Natural killer cell (primary cell): ENCODE data around the gene ROBO1. TPM values are rescaled to one million over a fixed set of nuclear protein-coding genes. Genes with fewer than 3 reads are reported as not detected.

Experiments used
- ATAC-seq, 3 donors: fragments of 150-1000 bp in 2 of 3; fragments of 200-7000 bp in 1 of 3; cut with Tn5 transposase; 1 replicate in 1 of 3; 2 replicates in 2 of 3; pipeline ENCODE4 v1.10.0; 2021; ENCODE audit warnings: mild to moderate bottlenecking in 2 of 3, moderate library complexity in 2 of 3
- DNase-seq, 2 donors: peaks; one replicate each; pipeline versions ENCODE4 v3.0.0 to v3.0.0-alpha.2; 2013 to 2021; ENCODE audit warnings: mixed read lengths in 1 of 2
- H3K27ac ChIP-seq: one replicate; pipeline ENCODE4 v1.5.1; 2013; ENCODE audit warnings: mild to moderate bottlenecking, low read length
- H3K27me3 ChIP-seq: one replicate; pipeline ENCODE4 v1.6.1; 2013; ENCODE audit warnings: low read length; ENCODE audit not compliant: control insufficient read depth, insufficient read depth
- H3K36me3 ChIP-seq: one replicate; pipeline ENCODE4 v1.6.1; 2013; ENCODE audit warnings: low read length; ENCODE audit not compliant: control insufficient read depth, insufficient read depth
- H3K4me1 ChIP-seq: one replicate; pipeline ENCODE4 v1.6.1; 2013; ENCODE audit warnings: low read length; ENCODE audit not compliant: control insufficient read depth, insufficient read depth
- H3K4me3 ChIP-seq: one replicate; pipeline ENCODE4 v1.5.1; 2013; ENCODE audit warnings: low read length
- H3K9me3 ChIP-seq: one replicate; pipeline ENCODE4 v1.6.1; 2013; ENCODE audit warnings: low read length; ENCODE audit not compliant: control insufficient read depth, insufficient read depth
- H3K27ac Mint-ChIP-seq, 2 donors: one replicate each; pipeline ENCODE4 v1.8.0; 2022; ENCODE audit warnings: mild to moderate bottlenecking in 2 of 2, mixed read lengths in 2 of 2, moderate library complexity in 1 of 2
- H3K27me3 Mint-ChIP-seq, 2 donors: one replicate each; pipeline ENCODE4 v1.8.0; 2022; ENCODE audit warnings: low read depth in 2 of 2, mixed read lengths in 2 of 2
- H3K36me3 Mint-ChIP-seq: one replicate; pipeline ENCODE4 v1.8.0; 2022; ENCODE audit warnings: mixed read lengths
- H3K4me1 Mint-ChIP-seq, 2 donors: one replicate each; pipeline ENCODE4 v1.8.0; 2022; ENCODE audit warnings: mixed read lengths in 2 of 2
- H3K4me3 Mint-ChIP-seq: one replicate; pipeline ENCODE4 v1.8.0; 2022; ENCODE audit warnings: mild to moderate bottlenecking, moderate library complexity, mixed read lengths
- H3K9me3 Mint-ChIP-seq, 2 donors: one replicate each; pipeline ENCODE4 v1.8.0; 2022; ENCODE audit warnings: mixed read lengths in 2 of 2
- WGBS: methylation state at CpG from one replicate; pipeline ENCODE4 v1.1.7; 2013; ENCODE audit warnings: missing lambda C conversion rate; ENCODE audit not compliant: insufficient coverage; 5-methylcytosine and 5-hydroxymethylcytosine counted together
- intact Hi-C: fragments of 100-400 bp; cut with micrococcal nuclease; formaldehyde crosslinking; loops from one replicate; pipeline ENCODE4 v1.14.2; 2022
- total RNA-seq, 4 donors: library from RNA; stranded (reverse); fragments of 120-200 nt in 1 of 4; gene quantifications; one replicate each; pipeline versions ENCODE4 v1.2.3 to v1.2.4, GENCODE V29; 2013 to 2022
- TF ChIP-seq, protein P1 (sequence below): fragments of 200-600 bp; IDR thresholded peaks from one replicate; pipeline ENCODE4 v1.8.0; 2022; ENCODE audit warnings: antibody characterized with exemption

The ROBO1 gene
- total RNA-seq, 3 donors from 2014 or later (not counting 1 experiment from before 2014, with no cell fraction given): 0.07 TPM; not detected in 2

- no peak overlapping the region for H3K27ac Mint-ChIP-seq
- H3K4me3 ChIP-seq: no peak overlapping the region
- peaks cover 2% of the 10 kb centered on the region for H3K27me3 ChIP-seq
- TF ChIP-seq, protein P1, sequence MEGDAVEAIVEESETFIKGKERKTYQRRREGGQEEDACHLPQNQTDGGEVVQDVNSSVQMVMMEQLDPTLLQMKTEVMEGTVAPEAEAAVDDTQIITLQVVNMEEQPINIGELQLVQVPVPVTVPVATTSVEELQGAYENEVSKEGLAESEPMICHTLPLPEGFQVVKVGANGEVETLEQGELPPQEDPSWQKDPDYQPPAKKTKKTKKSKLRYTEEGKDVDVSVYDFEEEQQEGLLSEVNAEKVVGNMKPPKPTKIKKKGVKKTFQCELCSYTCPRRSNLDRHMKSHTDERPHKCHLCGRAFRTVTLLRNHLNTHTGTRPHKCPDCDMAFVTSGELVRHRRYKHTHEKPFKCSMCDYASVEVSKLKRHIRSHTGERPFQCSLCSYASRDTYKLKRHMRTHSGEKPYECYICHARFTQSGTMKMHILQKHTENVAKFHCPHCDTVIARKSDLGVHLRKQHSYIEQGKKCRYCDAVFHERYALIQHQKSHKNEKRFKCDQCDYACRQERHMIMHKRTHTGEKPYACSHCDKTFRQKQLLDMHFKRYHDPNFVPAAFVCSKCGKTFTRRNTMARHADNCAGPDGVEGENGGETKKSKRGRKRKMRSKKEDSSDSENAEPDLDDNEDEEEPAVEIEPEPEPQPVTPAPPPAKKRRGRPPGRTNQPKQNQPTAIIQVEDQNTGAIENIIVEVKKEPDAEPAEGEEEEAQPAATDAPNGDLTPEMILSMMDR: no peak
- H3K4me1 Mint-ChIP-seq: peaks cover 0 to 4% of the 10 kb centered on the region in 2 donors
- no peaks in the 10 kb centered on the region for H3K4me1 ChIP-seq
- DNase-seq (no peak), ATAC-seq (no peak)
- H3K36me3 ChIP-seq: no peaks in the 10 kb centered on the region
- intact Hi-C loops: no loop called here
- peaks cover 3 to 9% of the 10 kb centered on the region in 2 donors for H3K9me3 Mint-ChIP-seq
- no peaks in the 10 kb centered on the region for H3K9me3 ChIP-seq
- peaks cover 5 to 7% of the 10 kb centered on the region in 2 donors for H3K27me3 Mint-ChIP-seq
- H3K27ac ChIP-seq: no peak overlapping the region
- no peak overlapping the region for H3K4me3 Mint-ChIP-seq
- peaks cover 7% of the 10 kb centered on the region for H3K36me3 Mint-ChIP-seq
- WGBS: 64% methylated on average over 7 of the region's 8 CpGs
These were observed 751.0 kb downstream of the ROBO1 start for GRCh38 chr3:79016587-79017376.

DNA sequence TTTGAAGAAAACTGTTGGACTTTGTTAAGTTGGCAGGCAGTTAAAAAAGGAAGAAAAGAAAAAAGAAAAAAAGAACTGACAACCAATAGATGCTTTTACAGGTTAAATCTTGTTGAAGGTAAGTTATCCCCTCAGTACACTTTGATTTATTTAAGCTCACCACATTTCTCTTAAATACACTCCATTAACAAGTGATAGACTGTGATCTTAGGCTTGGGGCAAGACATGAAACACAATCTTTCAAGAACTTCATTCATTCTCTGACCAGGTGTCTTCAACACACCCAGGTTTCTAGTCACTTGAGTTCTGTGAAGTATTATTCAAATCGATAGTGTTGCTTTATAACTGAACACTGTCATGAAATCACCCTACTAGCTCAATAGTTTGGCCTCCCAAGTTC lies 751.9 kb downstream of the ROBO1 start:
- TF ChIP-seq, protein P1: no peak
- Histone ChIP-seq H3K4me3 (no peak overlapping the region), H3K36me3 (no peaks in the 10 kb centered on the region), H3K9me3 (no peaks in the 10 kb centered on the region), H3K27me3 (peaks cover 2% of the 10 kb centered on the region), H3K27ac (no peak overlapping the region), H3K4me1 (no peaks in the 10 kb centered on the region)
- H3K4me1 Mint-ChIP-seq: peaks cover 0 to 4% of the 10 kb centered on the region in 2 donors
- no peak for DNase-seq
- peaks cover 7% of the 10 kb centered on the region for H3K36me3 Mint-ChIP-seq
- H3K27ac Mint-ChIP-seq: no peak overlapping the region
- intact Hi-C loops: no loop called here
- H3K27me3 Mint-ChIP-seq: peaks cover 5 to 7% of the 10 kb centered on the region in 2 donors
- no peak for ATAC-seq
- H3K9me3 Mint-ChIP-seq: peaks cover 4 to 9% of the 10 kb centered on the region in 2 donors
- no peak overlapping the region for H3K4me3 Mint-ChIP-seq
- no CpG with 5 or more reads among the region's 1 CpG for WGBS

- Mint-ChIP-seq H3K27ac (no peak overlapping the region), H3K27me3 (no peaks in the 10 kb centered on the region), H3K4me3 (no peak overlapping the region), H3K9me3 (peaks cover 5 to 6% of the 10 kb centered on the region in 2 donors), H3K36me3 (no peaks in the 10 kb centered on the region), H3K4me1 (no peaks in the 10 kb centered on the region)
- Histone ChIP-seq H3K27me3 (no peaks in the 10 kb centered on the region), H3K9me3 (no peaks in the 10 kb centered on the region), H3K4me1 (no peaks in the 10 kb centered on the region), H3K27ac (no peak overlapping the region), H3K36me3 (no peaks in the 10 kb centered on the region), H3K4me3 (no peak overlapping the region)
- WGBS: 67% methylated on average over 2 of the region's 2 CpGs
- TF ChIP-seq, protein P1: no peak
- intact Hi-C loops: no loop called here
- ATAC-seq (no peak), DNase-seq (no peak)
These were observed 754.8 kb downstream of the ROBO1 start for GRCh38 chr3:79012946-79013362.
